NT2/D1 (cell line): ENCODE measurements around the gene MRTFB.

ENCODE experiments used
- SUZ12 ChIP-seq: IDR thresholded peaks from 2 replicates; pipeline ENCODE4 v1.6.1; 2011; ENCODE audit not compliant: insufficient read length, insufficient read depth; ENCODE audit errors: extremely low read depth
- YY1 ChIP-seq: IDR thresholded peaks from 2 replicates; pipeline ENCODE4 v1.6.1; 2011; ENCODE audit not compliant: insufficient read length, insufficient read depth
- ZNF274 ChIP-seq: IDR thresholded peaks from 2 replicates; pipeline ENCODE4 v1.6.1; 2011; ENCODE audit warnings: mild to moderate bottlenecking, low read depth, low read length

- no peak for TF ChIP-seq ZNF274
- no peak for TF ChIP-seq YY1
- no peak for TF ChIP-seq SUZ12
Measured at GRCh38 chr16:14203166-14203565, 132.0 kb downstream of the MRTFB start.
